ENCODE measurements around the gene PLEKHA5. TPM values are rescaled to one million over a fixed set of nuclear protein-coding genes. Genes with fewer than 3 reads are reported as not detected.
A peak's percentile ranks its signal among the peaks of the same experiment; 100 is the strongest.
"Not testable (repeated sequence)": the region's sequence is repeated elsewhere in the genome, so short reads cannot be mapped to it uniquely, and the experiment has no call there.

PLEKHA5 gene
- total RNA-seq, 1 experiment from 2014 or later: 4.6 TPM

- not testable (repeated sequence) for DNase-seq, H3K36me3 ChIP-seq, H3K4me3 ChIP-seq, H3K9me3 ChIP-seq, H3K27me3 ChIP-seq
These were observed 221.3 kb downstream of the PLEKHA5 start for GRCh38 chr12:19350850-19351249.

GRCh38 chr12:19351346-19351745 is 221.8 kb downstream of the PLEKHA5 start:
- DNase-seq: no peak
- peaks cover 8% of the 10 kb centered on the region for H3K9me3 ChIP-seq
- H3K27me3 ChIP-seq: no peaks in the 10 kb centered on the region
- H3K4me3 ChIP-seq: no peak overlapping the region
- no peaks in the 10 kb centered on the region for H3K36me3 ChIP-seq

- Histone ChIP-seq H3K27me3 (no peaks in the 10 kb centered on the region), H3K9me3 (no peaks in the 10 kb centered on the region), H3K4me3 (no peak overlapping the region), H3K36me3 (no peaks in the 10 kb centered on the region)
- DNase-seq: peak; percentile 83
These were observed 240.2 kb downstream of the PLEKHA5 start for GRCh38 chr12:19369691-19370148.

GRCh38 chr12:19373586-19373985 is 244.1 kb downstream of the PLEKHA5 start:
- H3K4me3 ChIP-seq: no peak overlapping the region
- DNase-seq: no peak
- no peaks in the 10 kb centered on the region for H3K9me3 ChIP-seq
- H3K27me3 ChIP-seq: no peaks in the 10 kb centered on the region
- no peaks in the 10 kb centered on the region for H3K36me3 ChIP-seq

- DNase-seq: no peak
- Histone ChIP-seq H3K4me3 (no peak overlapping the region), H3K36me3 (no peaks in the 10 kb centered on the region), H3K9me3 (no peaks in the 10 kb centered on the region), H3K27me3 (no peaks in the 10 kb centered on the region)
These were observed 246.4 kb downstream of the PLEKHA5 start for GRCh38 chr12:19375888-19376287.

GRCh38 chr12:19376691-19377090 is 247.2 kb downstream of the PLEKHA5 start:
- Histone ChIP-seq H3K27me3 (no peaks in the 10 kb centered on the region), H3K36me3 (no peaks in the 10 kb centered on the region), H3K4me3 (no peak overlapping the region), H3K9me3 (no peaks in the 10 kb centered on the region)
- DNase-seq: no peak

GRCh38 chr12:19382111-19382526 is 252.6 kb downstream of the PLEKHA5 start:
- H3K9me3 ChIP-seq: no peaks in the 10 kb centered on the region
- DNase-seq: peak; percentile 85
- no peak overlapping the region for H3K4me3 ChIP-seq
- H3K36me3 ChIP-seq: no peaks in the 10 kb centered on the region
- H3K27me3 ChIP-seq: no peaks in the 10 kb centered on the region

GRCh38 chr12:19382563-19382962 is 253.0 kb downstream of the PLEKHA5 start:
- Histone ChIP-seq H3K27me3 (no peaks in the 10 kb centered on the region), H3K9me3 (no peaks in the 10 kb centered on the region), H3K36me3 (no peaks in the 10 kb centered on the region), H3K4me3 (no peak overlapping the region)
- DNase-seq: no peak

GRCh38 chr12:19387161-19387560 is 257.6 kb downstream of the PLEKHA5 start:
- H3K36me3 ChIP-seq: no peaks in the 10 kb centered on the region
- DNase-seq: no peak
- no peak overlapping the region for H3K4me3 ChIP-seq

GRCh38 chr12:19388131-19388549 is 258.6 kb downstream of the PLEKHA5 start:
- no peak for DNase-seq
- Histone ChIP-seq H3K4me3 (no peak overlapping the region), H3K36me3 (no peaks in the 10 kb centered on the region)

More at GRCh38 chr12:19387161-19387560, 257.6 kb downstream of the PLEKHA5 start:
- no peaks in the 10 kb centered on the region for H3K9me3 ChIP-seq
- no peaks in the 10 kb centered on the region for H3K27me3 ChIP-seq

GRCh38 chr12:19390051-19390598 is 260.6 kb downstream of the PLEKHA5 start:
- no peaks in the 10 kb centered on the region for H3K27me3 ChIP-seq
- DNase-seq: no peak

More at GRCh38 chr12:19388131-19388549, 258.6 kb downstream of the PLEKHA5 start:
- Histone ChIP-seq H3K27me3 (no peaks in the 10 kb centered on the region), H3K9me3 (no peaks in the 10 kb centered on the region)

GRCh38 chr12:19392644-19393043 is 263.1 kb downstream of the PLEKHA5 start:
- H3K9me3 ChIP-seq, H3K36me3 ChIP-seq: not testable (repeated sequence)

More at GRCh38 chr12:19390051-19390598, 260.6 kb downstream of the PLEKHA5 start:
- H3K4me3 ChIP-seq: no peak overlapping the region
- no peaks in the 10 kb centered on the region for H3K36me3 ChIP-seq
- no peaks in the 10 kb centered on the region for H3K9me3 ChIP-seq

GRCh38 chr12:19394385-19394784 is 264.9 kb downstream of the PLEKHA5 start:
- no peak for DNase-seq
- Histone ChIP-seq H3K4me3 (no peak overlapping the region), H3K27me3 (no peaks in the 10 kb centered on the region), H3K9me3 (no peaks in the 10 kb centered on the region), H3K36me3 (no peaks in the 10 kb centered on the region)

More at GRCh38 chr12:19392644-19393043, 263.1 kb downstream of the PLEKHA5 start:
- H3K4me3 ChIP-seq, H3K27me3 ChIP-seq, DNase-seq: not testable (repeated sequence)

GRCh38 chr12:19397534-19397933 is 268.0 kb downstream of the PLEKHA5 start:
- Histone ChIP-seq H3K27me3 (no peaks in the 10 kb centered on the region), H3K4me3 (no peak overlapping the region), H3K9me3 (no peaks in the 10 kb centered on the region), H3K36me3 (no peaks in the 10 kb centered on the region)
- DNase-seq: peak; percentile 15

- H3K9me3 ChIP-seq: no peaks in the 10 kb centered on the region
- no peak for DNase-seq
- H3K27me3 ChIP-seq: no peaks in the 10 kb centered on the region
- no peak overlapping the region for H3K4me3 ChIP-seq
- H3K36me3 ChIP-seq: no peaks in the 10 kb centered on the region
These were observed 269.1 kb downstream of the PLEKHA5 start for GRCh38 chr12:19398376-19399363.

GRCh38 chr12:19400649-19401285 is 271.2 kb downstream of the PLEKHA5 start:
- not testable (repeated sequence) for H3K27me3 ChIP-seq, H3K9me3 ChIP-seq, DNase-seq, H3K4me3 ChIP-seq, H3K36me3 ChIP-seq

- DNase-seq: no peak
- H3K4me3 ChIP-seq: no peak overlapping the region
- H3K27me3 ChIP-seq: no peaks in the 10 kb centered on the region
- no peaks in the 10 kb centered on the region for H3K36me3 ChIP-seq
- no peaks in the 10 kb centered on the region for H3K9me3 ChIP-seq
These were observed 272.7 kb downstream of the PLEKHA5 start for GRCh38 chr12:19402211-19402610.
